ENCODE data around the gene AR. TPM values are rescaled to one million over a fixed set of nuclear protein-coding genes. Genes with fewer than 3 reads are reported as not detected.

AR gene
- polyA plus RNA-seq, 1 donor (not counting 4 experiments of a cell fraction or from before 2014, with no cell fraction given) = 0.47 TPM

DNA sequence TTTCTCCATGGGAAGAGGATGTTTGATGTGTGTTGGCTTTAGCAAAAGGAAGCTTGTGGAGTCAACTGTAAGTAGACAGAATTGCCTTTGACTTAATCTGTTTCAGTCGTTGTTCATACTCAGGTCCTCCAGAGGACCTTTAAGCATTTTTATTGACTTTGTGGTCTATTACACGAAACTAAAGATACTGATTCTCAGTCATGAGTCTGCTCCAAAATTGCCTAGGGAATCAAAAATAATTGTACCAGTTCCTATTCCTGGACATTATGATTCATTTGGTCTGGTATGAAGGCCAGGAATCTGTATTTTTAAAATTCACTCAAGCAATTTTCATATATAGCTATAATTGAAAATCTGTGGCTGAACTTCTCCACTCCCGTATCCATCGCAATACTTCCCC is 38.6 kb downstream of the AR start:
- dilution Hi-C loops (cut with MboI; ENCODE audit: extremely low pct_ligation_motif_present, low sequenced_read_pairs) = no loop called here
- no peaks in the 10 kb centered on the region for H3K9me1 ChIP-seq (ENCODE audit: control insufficient read depth, extremely low read depth, insufficient read depth, low read length)
- no peak overlapping the region for H3K27ac ChIP-seq (ENCODE audit: control insufficient read depth, insufficient read depth, low read length)
- H3K79me2 ChIP-seq (ENCODE audit: control insufficient read depth, insufficient read depth, low read length) = no peaks in the 10 kb centered on the region
- no peak for DNase-seq (ENCODE audit: low read depth, low spot score)
- FAIRE-seq = no peak
- H3K4me2 ChIP-seq (ENCODE audit: control insufficient read depth, extremely low read depth, insufficient read depth, low read depth, low read length) = no peak overlapping the region
- no peak overlapping the region for H2AFZ ChIP-seq (ENCODE audit: control insufficient read depth, low read length)
- no peak overlapping the region for H3K4me3 ChIP-seq (ENCODE audit: control insufficient read depth in 2 of 3, extremely low read depth in 1 of 3, insufficient read depth in 2 of 3, low read depth in 1 of 3, low read length in 3 of 3)
- H3K27me3 ChIP-seq (ENCODE audit: control insufficient read depth, extremely low read depth, insufficient read depth, low read length) = no peaks in the 10 kb centered on the region
- H3K9me3 ChIP-seq (ENCODE audit: control insufficient read depth, low read depth, low read length) = no peaks in the 10 kb centered on the region
- no peaks in the 10 kb centered on the region for H3K4me1 ChIP-seq (ENCODE audit: control insufficient read depth, extremely low read depth, insufficient read depth, low read length)
- H3K9ac ChIP-seq (ENCODE audit: control insufficient read depth, extremely low read depth, insufficient read depth, low read length) = no peak overlapping the region
- no peak for TF ChIP-seq EZH2 (IDR thresholded peaks at IDR 0.05; ENCODE audit: low read length)
- TF ChIP-seq, protein P1, sequence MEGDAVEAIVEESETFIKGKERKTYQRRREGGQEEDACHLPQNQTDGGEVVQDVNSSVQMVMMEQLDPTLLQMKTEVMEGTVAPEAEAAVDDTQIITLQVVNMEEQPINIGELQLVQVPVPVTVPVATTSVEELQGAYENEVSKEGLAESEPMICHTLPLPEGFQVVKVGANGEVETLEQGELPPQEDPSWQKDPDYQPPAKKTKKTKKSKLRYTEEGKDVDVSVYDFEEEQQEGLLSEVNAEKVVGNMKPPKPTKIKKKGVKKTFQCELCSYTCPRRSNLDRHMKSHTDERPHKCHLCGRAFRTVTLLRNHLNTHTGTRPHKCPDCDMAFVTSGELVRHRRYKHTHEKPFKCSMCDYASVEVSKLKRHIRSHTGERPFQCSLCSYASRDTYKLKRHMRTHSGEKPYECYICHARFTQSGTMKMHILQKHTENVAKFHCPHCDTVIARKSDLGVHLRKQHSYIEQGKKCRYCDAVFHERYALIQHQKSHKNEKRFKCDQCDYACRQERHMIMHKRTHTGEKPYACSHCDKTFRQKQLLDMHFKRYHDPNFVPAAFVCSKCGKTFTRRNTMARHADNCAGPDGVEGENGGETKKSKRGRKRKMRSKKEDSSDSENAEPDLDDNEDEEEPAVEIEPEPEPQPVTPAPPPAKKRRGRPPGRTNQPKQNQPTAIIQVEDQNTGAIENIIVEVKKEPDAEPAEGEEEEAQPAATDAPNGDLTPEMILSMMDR (optimal IDR thresholded peaks at IDR 0.05 in 1 of 3, IDR thresholded peaks at IDR 0.05 in 1 of 3, conservative IDR thresholded peaks at IDR 0.05 in 1 of 3; ENCODE audit: extremely low read depth in 1 of 3, insufficient read depth in 2 of 3, low read length in 3 of 3) = no peak
- no peaks in the 10 kb centered on the region for H4K20me1 ChIP-seq (ENCODE audit: control insufficient read depth, extremely low read depth, insufficient read depth, low read length)
- no peaks in the 10 kb centered on the region for H3K36me3 ChIP-seq (ENCODE audit: control insufficient read depth in 2 of 2, extremely low read depth in 1 of 2, insufficient read depth in 2 of 2, low read length in 2 of 2)

GRCh38 chrX:67583171-67583570 is 39.4 kb downstream of the AR start:
- Histone ChIP-seq H3K27ac (ENCODE audit: control insufficient read depth, insufficient read depth, low read length) (no peak overlapping the region), H3K4me3 (ENCODE audit: control insufficient read depth in 2 of 3, extremely low read depth in 1 of 3, insufficient read depth in 2 of 3, low read depth in 1 of 3, low read length in 3 of 3) (no peak overlapping the region), H3K9ac (ENCODE audit: control insufficient read depth, extremely low read depth, insufficient read depth, low read length) (no peak overlapping the region), H3K79me2 (ENCODE audit: control insufficient read depth, insufficient read depth, low read length) (no peaks in the 10 kb centered on the region), H3K4me2 (ENCODE audit: control insufficient read depth, extremely low read depth, insufficient read depth, low read depth, low read length) (no peak overlapping the region), H4K20me1 (ENCODE audit: control insufficient read depth, extremely low read depth, insufficient read depth, low read length) (no peaks in the 10 kb centered on the region), H3K9me3 (ENCODE audit: control insufficient read depth, low read depth, low read length) (no peaks in the 10 kb centered on the region), H3K36me3 (ENCODE audit: control insufficient read depth in 2 of 2, extremely low read depth in 1 of 2, insufficient read depth in 2 of 2, low read length in 2 of 2) (no peaks in the 10 kb centered on the region), H3K9me1 (ENCODE audit: control insufficient read depth, extremely low read depth, insufficient read depth, low read length) (no peaks in the 10 kb centered on the region), H2AFZ (ENCODE audit: control insufficient read depth, low read length) (no peak overlapping the region), H3K4me1 (ENCODE audit: control insufficient read depth, extremely low read depth, insufficient read depth, low read length) (peaks cover 7% of the 10 kb centered on the region), H3K27me3 (ENCODE audit: control insufficient read depth, extremely low read depth, insufficient read depth, low read length) (no peaks in the 10 kb centered on the region)
- TF ChIP-seq EZH2 (IDR thresholded peaks at IDR 0.05; ENCODE audit: low read length) = no peak
- TF ChIP-seq, protein P1 (optimal IDR thresholded peaks at IDR 0.05 in 1 of 3, IDR thresholded peaks at IDR 0.05 in 1 of 3, conservative IDR thresholded peaks at IDR 0.05 in 1 of 3; ENCODE audit: extremely low read depth in 1 of 3, insufficient read depth in 2 of 3, low read length in 3 of 3) = no peak
- no peak for DNase-seq (ENCODE audit: low read depth, low spot score)
- no peak for FAIRE-seq
- dilution Hi-C loops (cut with MboI; ENCODE audit: extremely low pct_ligation_motif_present, low sequenced_read_pairs) = no loop called here
